Panc1 (cell line): ENCODE results near the gene NEURL1B.

Source experiments
- POLR2AphosphoS5 ChIP-seq: IDR thresholded peaks from 2 replicates; pipeline ENCODE4 v1.6.1; 2012; ENCODE audit warnings: mild to moderate bottlenecking, low read depth, low read length, moderate library complexity
- SIN3A ChIP-seq: IDR thresholded peaks from 2 replicates; pipeline ENCODE4 v1.6.1; 2012; ENCODE audit warnings: low read depth, mild to moderate bottlenecking, low read length, moderate library complexity, borderline replicate concordance; ENCODE audit not compliant: insufficient read depth
- TCF7L2 ChIP-seq: IDR thresholded peaks from 2 replicates; pipeline ENCODE4 v1.6.1; 2011; ENCODE audit warnings: mild to moderate bottlenecking, low read depth, low read length, inconsistent platforms
- TF ChIP-seq, protein P1 (sequence below): fragments of 450-650 bp; IDR thresholded peaks from 2 replicates; pipeline ENCODE4 v1.5.1; 2017; ENCODE audit warnings: mild to moderate bottlenecking
- TF ChIP-seq, protein P2 (sequence below), 2 experiments: IDR thresholded peaks; 2 replicates each; pipeline ENCODE4 v1.6.1; 2011 to 2012; ENCODE audit warnings: low read depth in 2 of 2, control low read depth in 1 of 2, low read length in 1 of 2, mild to moderate bottlenecking in 1 of 2, moderate library complexity in 1 of 2; ENCODE audit not compliant: insufficient read depth in 1 of 2

DNA sequence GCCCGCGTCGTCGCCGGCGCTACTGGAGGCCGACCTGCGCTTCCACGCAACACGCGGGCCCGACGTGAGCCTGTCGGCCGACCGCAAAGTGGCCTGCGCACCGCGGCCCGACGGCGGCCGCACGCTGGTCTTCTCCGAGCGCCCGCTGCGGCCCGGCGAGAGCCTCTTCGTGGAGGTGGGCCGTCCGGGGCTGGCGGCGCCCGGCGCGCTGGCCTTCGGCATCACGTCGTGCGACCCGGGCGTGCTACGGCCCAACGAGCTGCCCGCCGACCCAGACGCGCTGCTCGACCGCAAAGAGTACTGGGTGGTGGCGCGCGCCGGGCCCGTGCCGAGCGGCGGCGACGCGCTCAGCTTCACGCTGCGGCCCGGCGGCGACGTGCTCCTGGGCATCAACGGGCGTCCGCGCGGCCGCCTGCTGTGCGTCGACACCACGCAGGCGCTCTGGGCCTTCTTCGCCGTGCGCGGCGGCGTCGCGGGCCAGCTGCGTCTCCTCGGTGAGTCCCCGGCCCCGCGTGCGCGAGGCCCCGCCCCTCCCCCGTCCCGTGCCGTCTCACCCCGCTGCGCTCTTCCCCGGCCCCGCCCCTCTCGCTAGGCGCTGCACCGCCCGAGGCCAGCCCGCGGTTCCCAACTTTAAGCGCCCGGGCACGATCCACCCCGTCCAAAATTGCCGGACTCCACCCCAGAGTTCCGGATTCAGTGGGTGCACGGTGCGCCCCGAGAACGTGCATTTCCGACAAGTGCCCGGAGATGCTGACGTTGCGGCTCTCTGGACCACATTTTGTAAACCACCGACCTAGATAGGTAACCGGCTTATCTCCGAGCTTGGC lies 42.8 kb downstream of the NEURL1B start:
- TF ChIP-seq SIN3A (no peak), POLR2AphosphoS5 (no peak), TCF7L2 (no peak)
- TF ChIP-seq, protein P1, sequence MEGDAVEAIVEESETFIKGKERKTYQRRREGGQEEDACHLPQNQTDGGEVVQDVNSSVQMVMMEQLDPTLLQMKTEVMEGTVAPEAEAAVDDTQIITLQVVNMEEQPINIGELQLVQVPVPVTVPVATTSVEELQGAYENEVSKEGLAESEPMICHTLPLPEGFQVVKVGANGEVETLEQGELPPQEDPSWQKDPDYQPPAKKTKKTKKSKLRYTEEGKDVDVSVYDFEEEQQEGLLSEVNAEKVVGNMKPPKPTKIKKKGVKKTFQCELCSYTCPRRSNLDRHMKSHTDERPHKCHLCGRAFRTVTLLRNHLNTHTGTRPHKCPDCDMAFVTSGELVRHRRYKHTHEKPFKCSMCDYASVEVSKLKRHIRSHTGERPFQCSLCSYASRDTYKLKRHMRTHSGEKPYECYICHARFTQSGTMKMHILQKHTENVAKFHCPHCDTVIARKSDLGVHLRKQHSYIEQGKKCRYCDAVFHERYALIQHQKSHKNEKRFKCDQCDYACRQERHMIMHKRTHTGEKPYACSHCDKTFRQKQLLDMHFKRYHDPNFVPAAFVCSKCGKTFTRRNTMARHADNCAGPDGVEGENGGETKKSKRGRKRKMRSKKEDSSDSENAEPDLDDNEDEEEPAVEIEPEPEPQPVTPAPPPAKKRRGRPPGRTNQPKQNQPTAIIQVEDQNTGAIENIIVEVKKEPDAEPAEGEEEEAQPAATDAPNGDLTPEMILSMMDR: no peak
- TF ChIP-seq, protein P2, sequence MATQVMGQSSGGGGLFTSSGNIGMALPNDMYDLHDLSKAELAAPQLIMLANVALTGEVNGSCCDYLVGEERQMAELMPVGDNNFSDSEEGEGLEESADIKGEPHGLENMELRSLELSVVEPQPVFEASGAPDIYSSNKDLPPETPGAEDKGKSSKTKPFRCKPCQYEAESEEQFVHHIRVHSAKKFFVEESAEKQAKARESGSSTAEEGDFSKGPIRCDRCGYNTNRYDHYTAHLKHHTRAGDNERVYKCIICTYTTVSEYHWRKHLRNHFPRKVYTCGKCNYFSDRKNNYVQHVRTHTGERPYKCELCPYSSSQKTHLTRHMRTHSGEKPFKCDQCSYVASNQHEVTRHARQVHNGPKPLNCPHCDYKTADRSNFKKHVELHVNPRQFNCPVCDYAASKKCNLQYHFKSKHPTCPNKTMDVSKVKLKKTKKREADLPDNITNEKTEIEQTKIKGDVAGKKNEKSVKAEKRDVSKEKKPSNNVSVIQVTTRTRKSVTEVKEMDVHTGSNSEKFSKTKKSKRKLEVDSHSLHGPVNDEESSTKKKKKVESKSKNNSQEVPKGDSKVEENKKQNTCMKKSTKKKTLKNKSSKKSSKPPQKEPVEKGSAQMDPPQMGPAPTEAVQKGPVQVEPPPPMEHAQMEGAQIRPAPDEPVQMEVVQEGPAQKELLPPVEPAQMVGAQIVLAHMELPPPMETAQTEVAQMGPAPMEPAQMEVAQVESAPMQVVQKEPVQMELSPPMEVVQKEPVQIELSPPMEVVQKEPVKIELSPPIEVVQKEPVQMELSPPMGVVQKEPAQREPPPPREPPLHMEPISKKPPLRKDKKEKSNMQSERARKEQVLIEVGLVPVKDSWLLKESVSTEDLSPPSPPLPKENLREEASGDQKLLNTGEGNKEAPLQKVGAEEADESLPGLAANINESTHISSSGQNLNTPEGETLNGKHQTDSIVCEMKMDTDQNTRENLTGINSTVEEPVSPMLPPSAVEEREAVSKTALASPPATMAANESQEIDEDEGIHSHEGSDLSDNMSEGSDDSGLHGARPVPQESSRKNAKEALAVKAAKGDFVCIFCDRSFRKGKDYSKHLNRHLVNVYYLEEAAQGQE (IDR thresholded peaks at IDR 0.05; ENCODE audit: insufficient read depth in 1 of 2, low read depth in 2 of 2, low read length in 1 of 2): no peak
